A549 treated with CpdA at 1 μM for 4 hours (cell line): ENCODE results near the gene UCHL1. TPM values are rescaled to one million over a fixed set of nuclear protein-coding genes. Genes with fewer than 3 reads are reported as not detected.

Experiments
- total RNA-seq: library from RNA; stranded (reverse); fragments of 200-300 nt; extraction: Qiagen RNA extraction; gene quantifications from 5 replicates; pipeline ENCODE4 v1.2.3, GENCODE V29; 2022; ENCODE audit warnings: low read depth

Gene UCHL1
- total RNA-seq: 924 to 990 TPM (median 959 TPM) in 5 replicates

DNA sequence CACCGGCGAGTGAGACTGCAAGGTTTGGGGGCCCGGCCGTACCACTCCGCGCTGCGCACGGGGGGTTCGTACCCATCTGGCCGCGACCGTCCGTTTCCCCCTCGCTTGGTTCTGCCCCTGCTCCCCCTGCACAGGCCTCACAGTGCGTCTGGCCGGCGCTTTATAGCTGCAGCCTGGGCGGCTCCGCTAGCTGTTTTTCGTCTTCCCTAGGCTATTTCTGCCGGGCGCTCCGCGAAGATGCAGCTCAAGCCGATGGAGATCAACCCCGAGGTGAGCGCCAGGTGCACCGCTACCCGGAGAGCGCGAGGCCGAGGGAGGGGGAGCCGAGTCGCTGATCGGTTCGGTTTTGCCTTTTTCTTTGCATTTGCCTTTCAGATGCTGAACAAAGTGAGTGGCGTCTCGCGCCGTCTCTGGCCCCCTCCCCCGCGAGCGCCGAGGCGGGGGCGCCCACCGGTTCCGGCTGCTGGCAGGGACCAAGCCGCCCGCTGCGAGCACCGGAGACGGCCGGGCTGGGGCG is at the start of gene UCHL1:
Gene UCHL1, plus strand, starts transcription at position 189 of the 517 bp plus-strand sequence. Its CDS starts 49 bp downstream, at position 238.

DNA sequence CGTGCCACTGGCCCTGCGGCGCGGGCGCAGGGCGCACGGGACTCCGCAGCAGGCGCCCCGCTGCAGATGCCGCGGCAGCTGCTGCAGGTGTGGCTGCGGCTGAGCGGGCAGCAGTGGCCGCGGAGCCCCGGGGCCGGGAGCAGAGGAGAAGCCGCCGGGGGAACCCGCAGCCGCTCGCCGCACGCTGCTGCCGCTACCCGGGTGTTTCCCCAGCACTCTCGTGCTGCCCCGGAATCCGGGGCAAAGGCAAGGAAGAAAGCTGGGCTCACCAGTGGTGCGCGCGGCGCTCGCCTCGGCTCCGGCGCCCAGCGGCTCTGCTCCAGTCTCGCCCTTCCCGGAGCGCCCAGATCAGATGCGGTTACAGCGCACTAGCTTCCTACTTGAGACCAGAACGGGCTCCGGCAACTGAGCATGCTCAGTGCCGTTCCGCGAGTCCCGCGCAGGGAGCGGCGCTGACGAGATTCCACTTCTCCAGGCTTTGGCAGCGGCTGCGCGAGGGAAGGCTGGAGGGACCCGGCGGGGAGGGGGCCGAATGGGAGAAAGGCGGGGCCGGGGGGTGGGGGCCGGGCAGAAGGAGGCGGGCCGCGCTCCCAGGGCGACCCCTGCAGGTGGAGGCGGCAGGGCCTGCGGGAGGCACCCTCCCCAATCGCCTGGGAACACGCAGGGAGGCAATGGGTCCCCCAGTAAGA is 42.4 kb upstream of the UCHL1 start, which contains the start of gene APBB2:
Gene APBB2, minus strand, starts transcription at position 407 of the 689 bp plus-strand sequence. CDS start 181,288 bp downstream, outside the sequence.

Other genes starting within 250 kb of the UCHL1 start
- gene APBB2, start 42.4 kb upstream of the UCHL1 start, total RNA-seq: 6.9 to 10.2 TPM (median 9.1 TPM) in 5 replicates